PC-9 (cell line): Measurements from ENCODE around the gene TSPAN14.

Source experiments
- CTCF ChIP-seq: fragments of 200-600 bp; sonication (generic); conservative IDR thresholded peaks from 2 replicates; pipeline ENCODE4 v1.6.1; 2017; ENCODE audit warnings: mixed run types, antibody characterized with exemption, mild to moderate bottlenecking, moderate library complexity
- EZH2 ChIP-seq: fragments of 200-600 bp; sonication (generic); IDR thresholded peaks from 2 replicates; pipeline ENCODE4 v1.8.0; 2017; ENCODE audit warnings: antibody characterized with exemption, low read depth

GRCh38 chr10:80571352-80571751, 117.2 kb downstream of the TSPAN14 start:
- TF ChIP-seq CTCF, result no peak
- no peak for TF ChIP-seq EZH2
